ENCODE results near the gene DNMT3L.
"Not testable (repeated sequence)": the region's sequence is repeated elsewhere in the genome, so short reads cannot be mapped to it uniquely, and the experiment has no call there.

DNA sequence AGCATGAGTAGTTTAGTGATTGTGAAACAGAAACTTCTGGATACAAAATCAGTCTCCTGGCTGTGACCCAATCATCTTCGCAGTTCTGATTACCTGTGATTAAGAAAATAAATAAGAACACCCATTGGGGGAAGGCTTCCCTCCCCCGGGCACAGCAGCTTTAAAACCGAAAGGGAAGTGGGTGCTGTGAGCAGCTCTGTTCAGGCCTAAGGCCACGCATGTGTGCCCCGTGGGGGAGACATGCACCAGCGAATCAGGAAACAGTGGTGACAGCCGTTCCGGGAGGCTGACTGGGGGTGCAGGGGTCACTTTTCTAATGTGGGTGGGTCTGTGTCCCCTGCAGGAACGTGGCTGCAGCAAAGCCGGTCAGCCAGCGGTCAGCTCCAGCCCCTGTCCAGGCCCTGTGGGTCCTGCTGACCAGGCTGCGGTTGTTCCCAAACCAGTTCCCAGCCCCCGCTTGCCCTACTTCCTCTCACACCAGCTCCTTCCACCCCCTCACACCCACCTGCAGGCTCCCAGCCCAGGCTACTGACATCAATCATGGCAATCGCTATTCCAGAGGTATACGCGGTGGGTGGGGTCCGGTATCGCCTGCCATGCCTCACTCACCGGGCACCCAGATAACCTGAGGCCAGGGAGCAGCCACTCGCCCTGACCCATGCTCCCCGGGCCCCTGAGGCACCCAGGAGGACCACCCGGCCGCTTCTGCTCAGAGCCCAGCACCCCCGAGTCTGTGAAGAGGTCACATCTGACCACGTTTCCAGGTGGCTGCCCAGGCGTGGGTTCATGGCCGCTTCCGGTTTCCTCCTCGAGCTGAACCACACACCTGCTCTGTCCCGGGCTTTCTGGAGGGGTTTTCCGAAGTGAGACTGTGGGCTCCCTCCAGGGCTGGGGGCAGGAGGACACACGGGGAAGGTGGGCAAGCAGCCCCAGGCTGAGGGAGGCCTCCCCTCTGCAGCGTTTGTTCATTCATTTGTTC is 54.7 kb downstream of the DNMT3L start:
- TF ChIP-seq, protein P1, sequence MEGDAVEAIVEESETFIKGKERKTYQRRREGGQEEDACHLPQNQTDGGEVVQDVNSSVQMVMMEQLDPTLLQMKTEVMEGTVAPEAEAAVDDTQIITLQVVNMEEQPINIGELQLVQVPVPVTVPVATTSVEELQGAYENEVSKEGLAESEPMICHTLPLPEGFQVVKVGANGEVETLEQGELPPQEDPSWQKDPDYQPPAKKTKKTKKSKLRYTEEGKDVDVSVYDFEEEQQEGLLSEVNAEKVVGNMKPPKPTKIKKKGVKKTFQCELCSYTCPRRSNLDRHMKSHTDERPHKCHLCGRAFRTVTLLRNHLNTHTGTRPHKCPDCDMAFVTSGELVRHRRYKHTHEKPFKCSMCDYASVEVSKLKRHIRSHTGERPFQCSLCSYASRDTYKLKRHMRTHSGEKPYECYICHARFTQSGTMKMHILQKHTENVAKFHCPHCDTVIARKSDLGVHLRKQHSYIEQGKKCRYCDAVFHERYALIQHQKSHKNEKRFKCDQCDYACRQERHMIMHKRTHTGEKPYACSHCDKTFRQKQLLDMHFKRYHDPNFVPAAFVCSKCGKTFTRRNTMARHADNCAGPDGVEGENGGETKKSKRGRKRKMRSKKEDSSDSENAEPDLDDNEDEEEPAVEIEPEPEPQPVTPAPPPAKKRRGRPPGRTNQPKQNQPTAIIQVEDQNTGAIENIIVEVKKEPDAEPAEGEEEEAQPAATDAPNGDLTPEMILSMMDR (IDR thresholded peaks at IDR 0.05), result not testable (repeated sequence)
- TF ChIP-seq ZFX (IDR thresholded peaks at IDR 0.05; ENCODE audit: borderline replicate concordance), result not testable (repeated sequence)
